ENCODE data around the gene BCL3.

GRCh38 chr19:44782729-44783128 is 34.2 kb downstream of the BCL3 start:
- TF ChIP-seq CTCF (optimal IDR thresholded peaks at IDR 0.05 in 1 of 3, IDR thresholded peaks at IDR 0.05 in 1 of 3, conservative IDR thresholded peaks at IDR 0.05 in 1 of 3; ENCODE audit: extremely low read depth in 1 of 3, insufficient read depth in 2 of 3, low read length in 3 of 3) (no peak), EZH2 (IDR thresholded peaks at IDR 0.05; ENCODE audit: low read length) (no peak)
